Esophagus squamous epithelium (tissue), 5 donors: ENCODE results near the gene CNOT1. TPM values are rescaled to one million over a fixed set of nuclear protein-coding genes. Genes with fewer than 3 reads are reported as not detected.

Source experiments
- DNase-seq: peaks from one replicate; lab custom pipeline; 2025; lab: John Stamatoyannopoulos, UW
- H3K27ac ChIP-seq, 4 donors: fragments of 200-600 bp; sonication (generic); one replicate each; pipeline ENCODE4 v1.5.1; 2016 to 2019; ENCODE audit warnings: mild to moderate bottlenecking in 1 of 4
- H3K27me3 ChIP-seq, 4 donors: fragments of 200-600 bp; sonication (generic); 1 replicate in 3 of 4; 2 replicates in 1 of 4; pipeline versions ENCODE4 v1.5.1 to v1.6.0; 2017 to 2021; ENCODE audit warnings: antibody characterized with exemption in 1 of 4
- H3K36me3 ChIP-seq, 3 donors: fragments of 200-600 bp; sonication (generic); one replicate each; pipeline ENCODE4 v1.5.1; 2016 to 2019
- H3K4me1 ChIP-seq, 3 donors: fragments of 200-600 bp; sonication (generic); one replicate each; pipeline ENCODE4 v1.5.1; 2017 to 2019
- H3K4me3 ChIP-seq, 4 donors: fragments of 200-600 bp; sonication (generic); 1 replicate in 3 of 4; 2 replicates in 1 of 4; pipeline ENCODE4 v1.5.1; 2016 to 2019; ENCODE audit warnings: mild to moderate bottlenecking in 2 of 4, moderate library complexity in 1 of 4
- H3K9me3 ChIP-seq, 3 donors: fragments of 200-600 bp; sonication (generic); one replicate each; pipeline ENCODE4 v1.5.1; 2016 to 2019
- POLR2A ChIP-seq, 4 donors: fragments of 450-650 bp; IDR thresholded peaks; one replicate each; pipeline ENCODE4 v1.6.1; 2017; ENCODE audit warnings: antibody characterized with exemption in 4 of 4, mild to moderate bottlenecking in 4 of 4, moderate library complexity in 3 of 4
- WGBS, 2 donors: methylation state at CpG; one replicate each; pipeline ENCODE4 v1.1.5; 2018; 5-methylcytosine and 5-hydroxymethylcytosine counted together
- intact Hi-C: fragments of 100-400 bp; cut with DNase I; formaldehyde crosslinking; loops from one replicate; pipeline ENCODE4 v1.15.0; 2022
- total RNA-seq, 4 donors: library from RNA; depleted of rRNA; stranded (reverse); fragments of >200 nt; gene quantifications; one replicate each; pipeline ENCODE4 v1.1.0, GENCODE V29; 2016
- TF ChIP-seq, protein P1 (sequence below), 6 experiments: fragments of 450-650 bp in 4 of 6; fragments of 200-600 bp in 2 of 6; sonication (generic) in 2 of 6; IDR thresholded peaks; one replicate each; pipeline ENCODE4 v1.5.1; 2016 to 2019; ENCODE audit warnings: antibody characterized with exemption in 6 of 6, mild to moderate bottlenecking in 4 of 6, moderate library complexity in 4 of 6
- donor health status: DM: yes; HTN: yes; CAD: no.

Gene CNOT1
- total RNA-seq, 4 donors from 2014 or later, result 124 to 229 (median 153) TPM

DNA sequence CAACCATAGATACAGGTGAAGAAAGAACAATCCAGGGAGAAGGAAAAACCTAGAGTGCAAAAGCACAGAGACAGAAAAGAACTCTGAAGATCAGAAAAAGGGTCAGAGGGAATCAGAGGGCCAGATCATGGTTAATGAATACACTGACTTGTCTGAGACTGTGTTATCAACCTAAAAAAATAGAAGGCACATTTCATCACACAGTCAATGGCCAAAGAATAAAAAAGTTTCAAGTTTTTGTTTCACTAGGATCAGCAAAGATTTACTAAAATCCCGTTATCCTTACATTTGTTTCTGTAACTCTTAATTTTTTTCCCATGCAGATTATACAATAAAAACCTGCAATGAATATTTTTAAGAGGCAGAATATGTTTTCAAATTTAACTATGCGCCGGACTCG lies 38.5 kb downstream of the CNOT1 start:
- peaks cover 4 to 97% (median 53%) of the 10 kb centered on the region in 3 donors for H3K36me3 ChIP-seq
- H3K27ac ChIP-seq, result no peak overlapping the region
- DNase-seq, result no peak
- H3K9me3 ChIP-seq, result no peaks in the 10 kb centered on the region
- no peak for TF ChIP-seq POLR2A (IDR thresholded peaks at IDR 0.05)
- TF ChIP-seq, protein P1, sequence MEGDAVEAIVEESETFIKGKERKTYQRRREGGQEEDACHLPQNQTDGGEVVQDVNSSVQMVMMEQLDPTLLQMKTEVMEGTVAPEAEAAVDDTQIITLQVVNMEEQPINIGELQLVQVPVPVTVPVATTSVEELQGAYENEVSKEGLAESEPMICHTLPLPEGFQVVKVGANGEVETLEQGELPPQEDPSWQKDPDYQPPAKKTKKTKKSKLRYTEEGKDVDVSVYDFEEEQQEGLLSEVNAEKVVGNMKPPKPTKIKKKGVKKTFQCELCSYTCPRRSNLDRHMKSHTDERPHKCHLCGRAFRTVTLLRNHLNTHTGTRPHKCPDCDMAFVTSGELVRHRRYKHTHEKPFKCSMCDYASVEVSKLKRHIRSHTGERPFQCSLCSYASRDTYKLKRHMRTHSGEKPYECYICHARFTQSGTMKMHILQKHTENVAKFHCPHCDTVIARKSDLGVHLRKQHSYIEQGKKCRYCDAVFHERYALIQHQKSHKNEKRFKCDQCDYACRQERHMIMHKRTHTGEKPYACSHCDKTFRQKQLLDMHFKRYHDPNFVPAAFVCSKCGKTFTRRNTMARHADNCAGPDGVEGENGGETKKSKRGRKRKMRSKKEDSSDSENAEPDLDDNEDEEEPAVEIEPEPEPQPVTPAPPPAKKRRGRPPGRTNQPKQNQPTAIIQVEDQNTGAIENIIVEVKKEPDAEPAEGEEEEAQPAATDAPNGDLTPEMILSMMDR (IDR thresholded peaks at IDR 0.05), result no peak
- no peaks in the 10 kb centered on the region for H3K4me1 ChIP-seq
- H3K4me3 ChIP-seq, result no peak overlapping the region
- intact Hi-C loops, result no loop called here
- 47 to 83% methylated on average over 3 to 4 of the region's 4 CpGs for WGBS, 2 donors
- no peaks in the 10 kb centered on the region for H3K27me3 ChIP-seq

DNA sequence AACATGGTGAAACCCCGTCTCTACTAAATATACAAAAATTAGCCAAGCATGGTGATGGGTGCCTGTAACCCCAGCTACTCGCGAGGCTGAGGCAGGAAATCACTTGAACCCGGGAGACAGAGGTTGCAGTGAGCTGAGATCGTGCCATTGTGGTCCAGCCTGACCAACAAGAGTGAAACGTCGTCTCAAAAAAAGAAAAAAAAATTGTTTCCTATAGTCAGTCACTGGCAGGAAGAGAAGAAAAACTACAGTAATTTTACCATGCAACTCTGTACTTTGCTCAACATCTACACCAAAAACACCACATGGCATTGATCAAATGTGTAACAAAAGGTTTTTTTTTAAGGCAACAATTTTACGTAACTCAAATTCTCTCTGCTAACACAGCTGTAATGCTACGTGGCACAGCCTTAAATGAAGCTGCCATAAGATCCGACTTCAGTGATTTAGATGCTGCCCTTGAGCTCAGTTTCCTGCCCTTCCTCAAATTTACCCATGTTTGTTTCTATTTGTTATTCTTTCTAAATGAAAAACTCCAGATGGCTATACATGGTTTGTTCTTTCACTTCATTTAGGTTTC lies 40.2 kb downstream of the CNOT1 start:
- no peaks in the 10 kb centered on the region for H3K27me3 ChIP-seq
- H3K9me3 ChIP-seq, result no peaks in the 10 kb centered on the region
- peaks cover 4 to 98% (median 58%) of the 10 kb centered on the region in 3 donors for H3K36me3 ChIP-seq
- no peak overlapping the region for H3K4me3 ChIP-seq
- no peak overlapping the region for H3K27ac ChIP-seq
- peaks cover 0 to 4% (median 0%) of the 10 kb centered on the region in 3 donors for H3K4me1 ChIP-seq
- TF ChIP-seq POLR2A (IDR thresholded peaks at IDR 0.05), result no peak
- TF ChIP-seq, protein P1 (IDR thresholded peaks at IDR 0.05), result no peak
- intact Hi-C loops, result no loop called here
- whole genome bisulfite sequencing, 2 donors, result 62 to 71% methylated on average over 9 to 10 of the region's 10 CpGs
- DNase-seq, result no peak

DNA sequence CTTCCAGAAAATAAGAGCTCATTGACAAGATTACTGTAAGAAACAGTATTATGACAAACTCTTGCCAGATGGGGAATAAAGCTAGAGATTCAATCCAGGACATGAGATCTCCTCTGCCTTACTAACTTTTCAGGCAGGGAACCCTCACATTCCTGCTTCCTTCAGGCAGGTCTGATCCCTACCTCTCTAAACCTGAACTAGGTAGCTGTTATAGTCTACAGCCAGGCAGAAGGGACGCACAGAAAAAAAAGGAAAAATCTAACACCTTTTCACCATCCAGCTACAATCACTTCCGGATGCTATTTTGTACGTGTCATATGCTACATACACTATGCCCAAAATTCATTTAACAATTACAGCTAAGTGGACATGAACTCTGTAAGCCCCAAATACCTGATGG lies 41.2 kb downstream of the CNOT1 start:
- intact Hi-C loops, result no loop called here
- Histone ChIP-seq H3K4me3 (no peak overlapping the region), H3K27me3 (no peaks in the 10 kb centered on the region), H3K9me3 (no peaks in the 10 kb centered on the region), H3K4me1 (peaks cover 0 to 4% (median 0%) of the 10 kb centered on the region in 3 donors), H3K27ac (no peak overlapping the region), H3K36me3 (peaks cover 7 to 98% (median 56%) of the 10 kb centered on the region in 3 donors)
- TF ChIP-seq, protein P1 (IDR thresholded peaks at IDR 0.05), result no peak
- TF ChIP-seq POLR2A (IDR thresholded peaks at IDR 0.05), result no peak
- WGBS, 2 donors, result 75 to 94% methylated on average over 3 of the region's 3 CpGs
- DNase-seq, result no peak

DNA sequence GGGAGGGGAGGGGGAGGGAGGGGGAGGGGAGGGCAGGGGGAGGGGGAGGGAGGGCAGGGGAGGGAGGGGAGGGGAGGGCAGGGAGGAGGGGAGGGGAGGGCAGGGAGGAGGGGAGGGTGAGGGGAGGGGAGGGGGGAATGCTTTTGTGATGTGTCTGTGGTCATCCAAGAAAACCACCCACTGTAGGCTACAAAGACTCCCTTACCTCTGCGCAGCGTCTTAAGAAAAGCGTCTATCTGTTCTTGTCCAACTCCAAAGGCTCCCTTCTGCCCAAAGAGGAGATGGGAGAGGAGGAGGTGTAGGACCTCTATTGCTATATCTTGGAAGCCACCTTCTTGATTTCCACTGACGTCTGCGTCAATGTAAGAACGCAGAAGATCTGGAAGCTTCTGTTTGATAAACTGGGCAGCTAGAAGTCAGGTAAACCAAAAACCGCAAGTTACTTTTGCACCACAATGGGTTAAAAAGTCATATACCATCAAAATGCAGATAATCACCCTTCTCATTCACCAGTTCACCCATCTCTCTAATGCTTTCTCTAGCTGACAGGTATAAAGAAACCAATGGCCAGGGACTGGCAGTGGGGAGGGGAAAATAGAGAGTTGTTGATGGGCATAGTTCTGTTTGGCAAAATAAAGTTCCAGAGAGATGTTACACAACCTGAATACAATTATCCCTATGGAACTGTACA lies 43.1 kb downstream of the CNOT1 start:
- Histone ChIP-seq H3K4me1 (peaks cover 0 to 4% (median 0%) of the 10 kb centered on the region in 3 donors), H3K36me3 (peaks cover 14 to 98% (median 55%) of the 10 kb centered on the region in 3 donors), H3K27ac (no peak overlapping the region), H3K9me3 (no peaks in the 10 kb centered on the region), H3K27me3 (no peaks in the 10 kb centered on the region), H3K4me3 (no peak overlapping the region)
- 91 to 94% methylated on average over 7 of the region's 7 CpGs for WGBS, 2 donors
- TF ChIP-seq, protein P1 (IDR thresholded peaks at IDR 0.05), result no peak
- TF ChIP-seq POLR2A (IDR thresholded peaks at IDR 0.05), result no peak
- no peak for DNase-seq
- intact Hi-C loops, result no loop called here

DNA sequence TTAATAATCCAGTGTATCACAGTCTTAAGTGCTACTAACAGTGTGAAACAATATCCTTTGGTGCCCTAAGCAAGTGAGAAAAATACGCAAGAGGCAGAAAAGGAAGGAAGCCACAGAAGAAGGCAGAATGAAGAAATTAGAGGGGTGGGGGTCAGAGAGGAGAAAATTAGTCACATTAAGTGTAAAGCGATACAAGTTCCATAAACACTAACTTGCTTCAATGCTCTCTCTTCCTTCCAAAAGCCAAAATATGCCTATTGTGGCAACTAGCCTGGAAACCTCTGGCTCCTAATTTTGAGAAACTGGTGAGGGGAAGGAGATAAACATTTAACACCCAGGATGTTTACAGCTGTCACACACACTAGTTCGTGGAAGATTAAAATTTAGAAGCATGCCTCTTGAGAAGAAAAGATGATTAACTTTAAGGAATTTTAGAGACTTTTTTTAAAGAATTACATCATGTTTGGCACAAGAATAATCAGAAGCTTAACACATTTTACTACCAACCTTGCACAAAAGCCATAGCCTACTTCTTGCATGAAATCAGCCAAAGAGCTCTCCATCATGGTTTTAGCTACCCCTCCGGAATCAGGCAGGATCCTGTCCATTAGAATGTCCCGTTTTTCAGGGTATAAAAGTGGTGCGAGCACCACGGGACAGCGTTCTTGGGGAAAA lies 44.7 kb downstream of the CNOT1 start:
- WGBS, 2 donors, result 76 to 77% methylated on average over 8 of the region's 8 CpGs
- H3K9me3 ChIP-seq, result no peaks in the 10 kb centered on the region
- no peaks in the 10 kb centered on the region for H3K27me3 ChIP-seq
- DNase-seq, result no peak
- peaks cover 0 to 4% (median 0%) of the 10 kb centered on the region in 3 donors for H3K4me1 ChIP-seq
- no peak overlapping the region for H3K27ac ChIP-seq
- intact Hi-C loops, result no loop called here
- H3K4me3 ChIP-seq, result no peak overlapping the region
- TF ChIP-seq POLR2A (IDR thresholded peaks at IDR 0.05), result no peak
- TF ChIP-seq, protein P1 (IDR thresholded peaks at IDR 0.05), result no peak
- peaks cover 19 to 98% (median 56%) of the 10 kb centered on the region in 3 donors for H3K36me3 ChIP-seq
